Measurements from ENCODE around the gene FLT3LG. TPM values are rescaled to one million over a fixed set of nuclear protein-coding genes. Genes with fewer than 3 reads are reported as not detected.
"Not testable (repeated sequence)": the region's sequence is repeated elsewhere in the genome, so short reads cannot be mapped to it uniquely, and the experiment has no call there.

FLT3LG gene
- total RNA-seq, 1 experiment from 2014 or later, result 1.5 TPM

DNA sequence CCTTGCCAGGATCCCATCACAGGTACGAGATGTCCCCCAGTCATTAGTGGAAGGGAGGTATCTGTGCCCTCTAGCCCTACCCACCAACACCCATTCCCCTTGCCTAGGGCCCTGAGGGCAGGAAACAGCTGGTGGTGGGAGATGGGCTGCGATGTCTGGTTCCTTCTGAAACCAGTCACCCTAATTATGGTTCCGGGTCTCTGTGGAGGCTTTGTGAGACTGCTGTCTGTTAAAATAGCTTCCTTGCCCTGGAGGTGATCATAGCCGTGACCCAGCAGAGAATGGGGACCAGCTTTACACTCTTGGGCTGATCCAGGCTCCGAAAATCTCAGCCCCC lies 15.5 kb upstream of the FLT3LG start:
- peaks cover 22% of the 10 kb centered on the region for H3K36me3 Mint-ChIP-seq (ENCODE audit: insufficient read depth, unreplicated experiment)
- ChIA-PET POLR2A (interaction anchor here (1.0 kb wide), 1 partner anchor 37 kb away, joined by 3 read pairs; the partner anchor contains the start of gene RPS11), CTCF (interaction anchor here (0.6 to 1.8 kb wide), 3 partner anchors 15 to 231 kb away, joined by 4 to 9 read pairs (median 7); partner anchors contain the start of gene ADM5)
- H3K4me3 Mint-ChIP-seq (ENCODE audit: unreplicated experiment), result no peak overlapping the region
- no peak for DNase-seq (ENCODE audit: unreplicated experiment)
- intact Hi-C loops (cut with micrococcal nuclease), result no loop called here
- no peaks in the 10 kb centered on the region for H3K9me3 Mint-ChIP-seq (ENCODE audit: unreplicated experiment)
- no peaks in the 10 kb centered on the region for H3K27me3 Mint-ChIP-seq (ENCODE audit: insufficient read depth, unreplicated experiment)
- TF ChIP-seq, protein P1, sequence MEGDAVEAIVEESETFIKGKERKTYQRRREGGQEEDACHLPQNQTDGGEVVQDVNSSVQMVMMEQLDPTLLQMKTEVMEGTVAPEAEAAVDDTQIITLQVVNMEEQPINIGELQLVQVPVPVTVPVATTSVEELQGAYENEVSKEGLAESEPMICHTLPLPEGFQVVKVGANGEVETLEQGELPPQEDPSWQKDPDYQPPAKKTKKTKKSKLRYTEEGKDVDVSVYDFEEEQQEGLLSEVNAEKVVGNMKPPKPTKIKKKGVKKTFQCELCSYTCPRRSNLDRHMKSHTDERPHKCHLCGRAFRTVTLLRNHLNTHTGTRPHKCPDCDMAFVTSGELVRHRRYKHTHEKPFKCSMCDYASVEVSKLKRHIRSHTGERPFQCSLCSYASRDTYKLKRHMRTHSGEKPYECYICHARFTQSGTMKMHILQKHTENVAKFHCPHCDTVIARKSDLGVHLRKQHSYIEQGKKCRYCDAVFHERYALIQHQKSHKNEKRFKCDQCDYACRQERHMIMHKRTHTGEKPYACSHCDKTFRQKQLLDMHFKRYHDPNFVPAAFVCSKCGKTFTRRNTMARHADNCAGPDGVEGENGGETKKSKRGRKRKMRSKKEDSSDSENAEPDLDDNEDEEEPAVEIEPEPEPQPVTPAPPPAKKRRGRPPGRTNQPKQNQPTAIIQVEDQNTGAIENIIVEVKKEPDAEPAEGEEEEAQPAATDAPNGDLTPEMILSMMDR (IDR thresholded peaks at IDR 0.05; ENCODE audit: unreplicated experiment), result no peak
- no peaks in the 10 kb centered on the region for H3K4me1 Mint-ChIP-seq (ENCODE audit: insufficient read depth, unreplicated experiment)
- BruUV-seq (replicated peaks), result no TSS peak
- no peak overlapping the region for H3K27ac Mint-ChIP-seq (ENCODE audit: low read depth, unreplicated experiment)

DNA sequence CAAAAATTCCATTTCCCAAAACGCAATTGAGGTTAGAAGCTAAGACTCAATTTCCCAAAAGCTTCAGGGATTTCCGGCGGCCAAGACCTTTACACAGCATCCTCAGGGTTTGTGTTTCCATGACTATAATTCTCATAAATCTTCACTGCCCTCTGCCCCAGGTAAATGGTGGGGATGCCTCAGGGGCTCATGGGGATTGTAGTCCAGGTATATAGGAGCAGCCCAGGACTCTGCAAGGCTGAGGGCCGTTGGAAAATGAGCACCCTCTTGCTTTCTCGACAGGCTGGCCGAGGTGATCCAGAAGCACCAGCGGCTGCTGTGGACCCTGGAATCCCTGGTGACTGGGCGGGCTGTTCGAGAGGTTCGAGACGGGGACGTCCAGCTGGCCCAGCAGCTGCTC lies 14.6 kb upstream of the FLT3LG start:
- H3K27ac Mint-ChIP-seq (ENCODE audit: low read depth, unreplicated experiment), result no peak overlapping the region
- H3K36me3 Mint-ChIP-seq (ENCODE audit: insufficient read depth, unreplicated experiment), result peaks cover 22% of the 10 kb centered on the region
- no peaks in the 10 kb centered on the region for H3K27me3 Mint-ChIP-seq (ENCODE audit: insufficient read depth, unreplicated experiment)
- CTCF ChIA-PET, result interaction anchor here (1.8 kb wide), 1 partner anchor 14 kb away, joined by 9 read pairs; no protein-coding TSS in a partner anchor
- no peaks in the 10 kb centered on the region for H3K4me1 Mint-ChIP-seq (ENCODE audit: insufficient read depth, unreplicated experiment)
- BruUV-seq (replicated peaks), result no TSS peak
- no peak for DNase-seq (ENCODE audit: unreplicated experiment)
- no peak overlapping the region for H3K4me3 Mint-ChIP-seq (ENCODE audit: unreplicated experiment)
- POLR2A ChIA-PET, result no interaction called here
- intact Hi-C loops (cut with micrococcal nuclease), result no loop called here
- H3K9me3 Mint-ChIP-seq (ENCODE audit: unreplicated experiment), result no peaks in the 10 kb centered on the region
- TF ChIP-seq, protein P1 (IDR thresholded peaks at IDR 0.05; ENCODE audit: unreplicated experiment), result no peak

DNA sequence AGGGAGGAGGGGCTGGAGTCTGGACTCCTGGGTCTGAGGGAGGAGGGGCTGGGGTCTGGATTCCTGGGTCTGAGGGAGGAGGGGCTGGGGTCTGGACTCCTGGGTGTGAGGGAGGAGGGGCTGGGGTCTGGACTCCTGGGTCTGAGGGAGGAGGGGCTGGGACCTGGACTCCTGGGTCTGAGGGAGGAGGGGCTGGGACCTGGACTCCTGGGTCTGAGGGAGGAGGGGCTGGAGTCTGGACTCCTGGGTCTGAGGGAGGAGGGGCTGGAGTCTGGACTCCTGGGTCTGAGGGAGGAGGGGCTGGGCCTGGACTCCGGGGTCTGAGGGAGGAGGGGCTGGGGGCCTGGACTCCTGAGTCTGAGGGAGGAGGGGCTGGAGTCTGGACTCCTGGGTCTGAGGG lies 12.9 kb upstream of the FLT3LG start:
- peaks cover 22% of the 10 kb centered on the region for H3K36me3 Mint-ChIP-seq (ENCODE audit: insufficient read depth, unreplicated experiment)
- H3K4me3 Mint-ChIP-seq (ENCODE audit: unreplicated experiment); DNase-seq (ENCODE audit: unreplicated experiment); H3K27me3 Mint-ChIP-seq (ENCODE audit: insufficient read depth, unreplicated experiment); CTCF ChIA-PET; H3K9me3 Mint-ChIP-seq (ENCODE audit: unreplicated experiment); POLR2A ChIA-PET; H3K4me1 Mint-ChIP-seq (ENCODE audit: insufficient read depth, unreplicated experiment); BruUV-seq (replicated peaks); H3K27ac Mint-ChIP-seq (ENCODE audit: low read depth, unreplicated experiment); intact Hi-C loops (cut with micrococcal nuclease): not testable (repeated sequence)

DNA sequence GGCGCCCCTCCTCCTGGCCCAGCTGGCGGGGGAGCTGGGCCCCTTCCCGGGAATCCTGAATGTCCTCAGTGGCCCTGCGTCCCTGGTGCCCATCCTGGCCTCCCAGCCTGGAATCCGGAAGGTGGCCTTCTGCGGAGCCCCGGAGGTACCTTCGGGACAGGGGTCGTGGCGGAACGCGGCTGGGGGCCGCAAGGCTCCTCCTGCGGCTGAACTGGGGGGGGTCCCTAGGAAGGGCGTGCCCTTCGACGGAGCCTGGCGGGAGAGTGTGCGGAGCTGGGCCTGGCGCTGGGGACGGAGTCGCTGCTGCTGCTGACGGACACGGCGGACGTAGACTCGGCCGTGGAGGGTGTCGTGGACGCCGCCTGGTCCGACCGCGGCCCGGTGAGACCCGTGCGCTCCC lies 12.4 kb upstream of the FLT3LG start:
- DNase-seq (ENCODE audit: unreplicated experiment), result no peak
- ChIA-PET CTCF (no interaction called here), POLR2A (no interaction called here)
- Mint-ChIP-seq H3K4me3 (ENCODE audit: unreplicated experiment) (no peak overlapping the region), H3K27me3 (ENCODE audit: insufficient read depth, unreplicated experiment) (no peaks in the 10 kb centered on the region), H3K4me1 (ENCODE audit: insufficient read depth, unreplicated experiment) (no peaks in the 10 kb centered on the region), H3K9me3 (ENCODE audit: unreplicated experiment) (no peaks in the 10 kb centered on the region), H3K27ac (ENCODE audit: low read depth, unreplicated experiment) (no peak overlapping the region), H3K36me3 (ENCODE audit: insufficient read depth, unreplicated experiment) (peaks cover 21% of the 10 kb centered on the region)
- BruUV-seq (replicated peaks), result no TSS peak
- TF ChIP-seq, protein P1 (IDR thresholded peaks at IDR 0.05; ENCODE audit: unreplicated experiment), result no peak
- intact Hi-C loops (cut with micrococcal nuclease), result no loop called here

DNA sequence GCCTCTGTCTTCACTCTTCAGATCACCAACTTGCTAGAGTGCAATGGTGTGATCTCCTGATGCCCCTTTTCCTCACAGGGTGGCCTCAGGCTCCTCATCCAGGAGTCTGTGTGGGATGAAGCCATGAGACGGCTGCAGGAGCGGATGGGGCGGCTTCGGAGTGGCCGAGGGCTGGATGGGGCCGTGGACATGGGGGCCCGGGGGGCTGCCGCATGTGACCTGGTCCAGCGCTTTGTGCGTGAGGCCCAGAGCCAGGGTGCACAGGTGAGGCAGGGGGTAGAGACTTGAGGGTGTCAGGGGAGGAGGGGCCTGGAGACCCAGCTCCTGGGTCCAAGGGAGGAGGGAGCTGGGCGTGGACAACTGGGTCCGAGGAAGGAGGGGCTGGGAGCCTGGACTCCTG lies 11.5 kb upstream of the FLT3LG start:
- BruUV-seq (replicated peaks), result no TSS peak
- H3K4me3 Mint-ChIP-seq (ENCODE audit: unreplicated experiment), result no peak overlapping the region
- no peaks in the 10 kb centered on the region for H3K9me3 Mint-ChIP-seq (ENCODE audit: unreplicated experiment)
- H3K27me3 Mint-ChIP-seq (ENCODE audit: insufficient read depth, unreplicated experiment), result no peaks in the 10 kb centered on the region
- peaks cover 14% of the 10 kb centered on the region for H3K36me3 Mint-ChIP-seq (ENCODE audit: insufficient read depth, unreplicated experiment)
- no peaks in the 10 kb centered on the region for H3K4me1 Mint-ChIP-seq (ENCODE audit: insufficient read depth, unreplicated experiment)
- H3K27ac Mint-ChIP-seq (ENCODE audit: low read depth, unreplicated experiment), result no peak overlapping the region
- no peak for DNase-seq (ENCODE audit: unreplicated experiment)
- intact Hi-C loops (cut with micrococcal nuclease), result no loop called here
- ChIA-PET POLR2A (no interaction called here), CTCF (no interaction called here)
- TF ChIP-seq, protein P1 (IDR thresholded peaks at IDR 0.05; ENCODE audit: unreplicated experiment), result no peak
